HG02571 (cell line): ENCODE measurements around the gene UBE2L5.
"Not testable (repeated sequence)": the region's sequence is repeated elsewhere in the genome, so short reads cannot be mapped to it uniquely, and the experiment has no call there.

Experiments used
- ATAC-seq: cut with Tn5 transposase; IDR thresholded peaks from one replicate; pipeline ENCODE4 v1.9.1; 2021; ENCODE audit warnings: mild to moderate bottlenecking, moderate library complexity; ENCODE audit not compliant: unreplicated experiment

UBE2L5 gene

GRCh38 chr13:30437177-30437576 is 14.9 kb downstream of the UBE2L5 start:
- ATAC-seq: no peak

- no peak for ATAC-seq
These were observed 16.0 kb downstream of the UBE2L5 start for GRCh38 chr13:30438286-30438685.

DNA sequence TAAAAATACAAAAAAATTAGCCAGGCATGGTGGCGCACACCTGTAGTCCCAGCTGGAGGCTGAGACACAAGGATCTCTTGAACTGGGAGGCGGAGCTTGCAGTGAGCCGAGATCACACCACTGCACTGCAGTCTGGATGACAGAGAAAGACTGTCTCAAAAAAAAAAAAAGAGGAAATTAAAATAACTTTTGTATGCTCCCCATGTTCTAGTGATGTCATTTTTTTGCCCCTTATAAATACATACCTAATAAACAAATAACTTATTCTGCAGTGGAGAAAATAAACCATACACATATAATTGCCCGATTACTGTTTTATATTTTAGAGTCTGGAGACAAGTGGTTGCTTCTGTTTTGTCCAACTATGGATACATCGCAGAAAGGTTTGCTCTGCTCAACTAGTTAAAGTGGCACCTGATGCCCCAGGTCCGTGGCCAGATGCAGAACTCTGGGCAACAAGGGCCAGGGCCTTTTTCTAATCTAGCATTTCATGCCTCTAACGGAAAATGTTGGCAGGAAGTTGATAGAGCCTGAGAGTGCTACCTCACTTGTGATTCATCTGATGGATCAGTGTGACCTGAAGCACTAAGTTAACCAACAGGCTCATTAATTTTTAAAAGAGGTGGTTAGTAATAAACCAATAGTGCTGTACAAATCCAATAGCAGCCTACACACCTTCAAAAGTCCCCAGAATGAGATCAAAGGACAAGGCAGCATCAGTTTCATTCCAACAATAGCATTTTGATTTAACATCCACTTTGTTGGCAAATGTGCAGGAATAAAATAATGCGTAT is 18.8 kb downstream of the UBE2L5 start:
- no peak for ATAC-seq

DNA sequence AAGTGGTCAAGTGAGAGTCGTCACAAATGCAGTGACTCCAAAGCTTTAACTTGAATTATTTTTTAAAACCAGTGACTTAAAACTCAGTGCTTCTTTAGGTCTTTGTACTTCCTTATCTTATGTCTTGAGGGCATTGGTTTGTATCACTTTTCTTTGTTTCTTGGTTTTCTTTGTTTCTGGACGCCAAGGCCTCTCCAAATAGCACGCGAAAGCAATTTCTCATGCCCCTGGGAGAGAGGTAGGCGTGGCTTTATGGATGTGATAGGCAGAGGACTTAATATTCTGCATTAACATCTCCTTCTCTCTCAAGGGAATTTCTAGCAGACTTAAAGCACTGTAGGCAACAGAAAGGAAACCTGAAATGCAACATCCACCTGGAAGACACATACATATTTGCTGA is 20.6 kb downstream of the UBE2L5 start:
- ATAC-seq: no peak

DNA sequence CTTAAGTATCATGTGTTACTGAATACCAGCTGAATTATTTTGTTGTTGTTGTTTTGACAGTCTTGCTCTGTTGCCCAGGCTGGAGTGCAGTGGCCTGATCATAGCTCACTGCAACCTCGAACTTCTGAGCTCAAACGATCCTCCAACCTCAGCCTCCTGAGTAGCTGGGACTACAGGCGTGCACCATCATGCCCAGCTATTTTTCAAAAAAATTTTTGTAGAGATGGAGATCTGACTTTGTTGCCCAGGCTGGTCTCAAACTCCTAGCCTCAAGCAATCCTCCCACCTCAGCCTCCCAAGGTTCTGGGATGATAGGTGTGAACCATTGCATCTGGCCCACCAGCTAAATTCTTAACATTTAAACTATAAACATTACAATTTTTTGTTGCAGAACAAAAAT is 21.2 kb downstream of the UBE2L5 start:
- ATAC-seq: not testable (repeated sequence)

DNA sequence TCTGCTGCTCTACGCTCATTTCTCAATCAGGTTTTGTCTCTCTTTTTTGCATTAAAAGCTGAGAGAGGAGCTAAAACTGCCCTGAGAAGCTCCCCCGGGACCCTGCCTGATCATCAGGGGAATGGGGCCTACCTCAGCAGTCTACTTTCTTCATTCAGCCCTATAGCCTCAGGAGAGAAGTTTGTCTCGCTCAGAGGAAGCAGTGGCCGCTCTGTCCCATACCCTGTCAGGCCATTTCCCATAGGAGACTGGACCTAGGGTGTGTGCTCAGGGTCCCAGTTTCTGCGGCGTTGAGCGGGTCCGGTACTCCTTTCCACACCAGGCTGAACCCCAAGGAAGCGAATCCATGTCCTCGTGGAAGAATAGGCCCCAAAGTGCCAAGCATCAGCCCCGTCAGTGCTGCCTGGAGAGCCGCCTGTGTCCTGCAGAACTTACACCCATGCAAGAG is 21.7 kb downstream of the UBE2L5 start:
- ATAC-seq: peak; percentile 32

DNA sequence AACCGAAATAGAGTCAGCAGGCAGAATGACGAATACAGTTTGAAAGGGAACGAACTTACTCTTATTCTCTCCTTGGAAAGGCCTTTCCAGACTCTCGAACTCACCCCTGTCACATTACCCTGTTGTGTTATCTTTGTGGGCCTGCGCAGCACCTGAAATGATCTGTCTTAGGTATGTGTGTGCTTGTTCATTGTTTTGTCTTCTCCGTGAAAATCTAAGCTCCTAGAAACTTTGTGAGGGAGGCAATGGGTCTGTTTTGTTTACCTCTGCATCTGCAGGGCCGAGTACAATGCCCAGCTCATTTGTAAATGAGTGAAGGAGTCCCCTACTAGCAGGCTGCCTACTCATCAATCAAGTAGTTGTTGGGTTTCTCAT is 23.8 kb downstream of the UBE2L5 start:
- peak; percentile 10 for ATAC-seq

DNA sequence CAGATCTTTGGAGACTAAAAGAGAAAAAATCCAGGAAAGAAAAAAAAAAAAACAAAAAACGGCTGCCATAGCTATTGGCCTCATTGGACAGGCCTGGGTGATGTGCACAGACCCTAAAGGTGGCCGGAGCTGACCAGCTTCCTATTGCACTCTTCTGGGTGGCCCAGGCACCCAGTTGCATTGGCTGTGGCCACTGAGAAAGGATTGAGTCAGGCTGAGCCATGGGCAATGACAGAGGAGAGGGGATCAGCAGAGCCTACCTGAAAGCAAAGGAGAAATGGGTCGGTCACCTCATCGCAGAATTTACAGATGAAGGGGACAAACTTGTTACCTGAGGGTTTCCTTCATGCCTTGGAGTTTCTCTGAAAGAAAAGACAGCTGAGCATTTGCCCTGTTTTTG is 26.1 kb downstream of the UBE2L5 start:
- ATAC-seq: no peak

- ATAC-seq: no peak
These were observed 27.8 kb downstream of the UBE2L5 start for GRCh38 chr13:30450066-30450465.

- ATAC-seq: not testable (repeated sequence)
These were observed 29.2 kb downstream of the UBE2L5 start for GRCh38 chr13:30451476-30451875.

GRCh38 chr13:30453727-30454126 is 31.4 kb downstream of the UBE2L5 start:
- no peak for ATAC-seq

DNA sequence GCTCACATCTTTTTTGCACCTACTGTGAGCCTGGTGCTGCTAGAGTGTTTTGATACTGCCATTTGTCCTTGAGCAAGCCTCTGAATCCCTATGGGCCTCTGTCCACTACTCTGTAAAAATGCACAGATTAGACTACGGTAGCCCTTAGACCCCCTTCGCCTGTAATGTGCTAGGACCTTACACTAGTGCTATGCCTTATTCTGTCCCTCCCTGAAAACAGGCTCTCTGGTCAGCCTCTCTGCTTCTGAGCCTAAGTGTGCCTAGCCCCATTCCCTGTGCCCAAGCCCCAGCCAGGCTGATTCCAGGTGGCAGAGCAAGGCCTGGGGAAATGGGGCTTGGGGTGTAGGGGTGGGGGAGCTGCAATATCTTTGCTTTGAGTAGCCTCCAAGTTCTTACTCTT is 32.7 kb downstream of the UBE2L5 start:
- no peak for ATAC-seq

GRCh38 chr13:30456290-30456689 is 34.0 kb downstream of the UBE2L5 start:
- no peak for ATAC-seq

GRCh38 chr13:30457306-30457891 is 35.1 kb downstream of the UBE2L5 start:
- no peak for ATAC-seq

DNA sequence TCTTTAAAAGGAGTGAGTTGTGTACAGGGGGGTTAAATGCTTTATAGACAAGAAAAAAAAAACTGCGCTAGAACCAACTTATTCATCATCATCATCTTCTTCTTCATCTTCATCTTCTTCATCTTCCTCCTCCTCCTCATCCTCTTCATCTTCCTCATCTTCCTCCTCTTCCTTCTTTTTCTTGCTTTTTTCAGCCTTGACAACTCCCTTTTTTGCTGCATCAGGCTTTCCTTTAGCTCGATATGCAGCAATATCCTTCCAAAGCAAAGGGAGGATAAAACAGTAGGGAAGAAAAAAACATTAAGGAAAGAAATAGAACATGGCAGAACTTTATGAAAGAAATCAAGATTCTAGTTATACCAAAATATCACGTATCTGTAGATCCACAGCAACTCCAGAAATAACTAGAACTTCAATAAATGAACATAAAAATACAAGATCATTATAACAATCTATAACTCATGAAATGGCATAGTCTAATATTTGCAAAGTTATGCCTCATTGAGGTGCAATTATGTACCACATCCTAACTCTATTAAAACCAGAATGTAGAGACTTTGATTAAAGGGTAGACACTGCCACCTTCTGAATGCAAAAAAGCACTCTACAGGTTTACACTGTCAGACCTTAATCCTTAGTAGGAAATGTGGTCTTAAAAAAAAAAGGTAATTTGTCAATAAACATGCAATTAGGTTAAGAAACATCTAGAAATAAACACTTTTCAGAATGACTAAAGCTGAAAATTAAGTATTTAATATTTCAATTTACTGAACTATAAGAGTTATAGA is 39.2 kb downstream of the UBE2L5 start:
- not testable (repeated sequence) for ATAC-seq

DNA sequence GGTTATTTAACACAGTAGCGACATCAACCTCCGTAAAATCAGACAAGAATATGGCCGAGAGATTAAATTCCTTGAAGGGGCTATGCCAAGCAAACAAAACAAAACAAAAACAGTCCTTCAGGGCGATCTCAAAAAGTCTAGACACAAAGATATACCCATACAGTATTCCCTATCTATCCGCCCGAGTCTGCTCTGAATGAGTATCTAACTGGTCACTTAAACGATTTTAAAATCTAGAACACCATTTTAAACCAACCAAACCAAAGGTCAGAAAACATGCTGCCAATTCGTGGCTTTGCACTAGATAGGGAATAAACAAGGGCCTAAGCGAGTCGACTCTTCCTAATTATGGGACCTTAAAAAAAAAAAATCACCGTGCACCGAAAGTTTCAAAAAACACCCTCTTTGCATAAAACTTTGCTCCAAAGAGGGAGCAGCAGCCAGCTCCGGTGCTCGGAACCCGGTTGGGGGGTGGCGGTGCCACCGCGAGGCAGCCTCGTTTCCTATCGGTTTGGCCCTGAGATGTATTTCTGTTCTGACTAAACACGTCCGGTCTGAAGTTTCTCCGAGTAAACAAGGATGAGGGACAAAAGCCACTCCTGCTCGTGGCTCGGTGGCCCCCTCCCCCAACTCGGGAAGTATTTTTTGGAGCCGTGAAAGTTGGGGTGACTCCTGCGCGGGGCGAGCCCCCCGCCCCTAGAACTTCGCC is 41.6 kb downstream of the UBE2L5 start:
- peak; percentile 34 for ATAC-seq

DNA sequence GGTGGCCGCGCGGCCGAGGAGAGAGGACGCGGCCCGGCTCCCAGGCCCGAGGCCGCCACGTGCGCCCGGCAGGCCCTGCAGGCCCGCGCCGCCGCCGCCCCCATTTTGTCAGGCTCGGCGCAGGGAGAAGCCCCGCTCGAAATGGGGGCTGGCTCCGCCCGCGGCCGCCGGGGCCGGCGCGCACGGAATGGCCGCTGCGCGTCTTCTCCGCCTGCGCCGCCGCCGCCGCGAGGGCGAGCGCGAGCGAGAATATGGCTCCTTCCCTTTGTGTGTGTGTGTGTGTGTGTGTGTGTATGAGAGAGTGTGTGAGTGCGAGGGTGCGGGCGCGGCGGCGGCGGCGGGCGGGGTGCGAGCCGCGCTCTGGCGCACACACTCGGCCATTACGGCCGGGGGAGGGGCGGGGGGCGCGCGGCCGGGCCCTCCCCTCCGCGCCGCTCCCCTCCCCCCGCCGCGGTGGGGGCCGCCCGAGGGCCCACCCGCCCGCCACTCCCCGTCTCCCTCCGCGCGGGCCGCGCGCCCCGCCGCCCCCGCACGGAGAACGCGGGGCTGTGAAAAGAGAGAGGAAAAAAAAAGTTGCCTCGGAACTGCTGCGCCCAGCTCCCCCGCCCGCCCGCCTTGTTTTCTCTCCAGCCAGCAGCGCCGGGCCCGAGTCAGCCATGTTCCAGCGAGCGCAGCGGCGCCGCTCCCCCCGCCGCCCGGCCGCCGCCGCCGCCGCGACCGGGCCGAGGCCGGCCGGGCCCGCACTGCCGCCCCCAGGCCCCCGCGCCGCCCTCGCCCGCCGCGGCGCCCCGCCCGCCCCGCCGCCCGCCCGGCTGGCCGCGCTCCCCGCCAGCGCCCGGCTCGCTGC is 42.4 kb downstream of the UBE2L5 start:
- ATAC-seq: peak; percentile 25

- no peak for ATAC-seq
These were observed 43.0 kb downstream of the UBE2L5 start for GRCh38 chr13:30465343-30465592.

- peak; percentile 86 for ATAC-seq
These were observed 43.5 kb downstream of the UBE2L5 start, which contains the start of gene HMGB1 for GRCh38 chr13:30465593-30466357. Gene HMGB1 (minus strand): TSS chr13:30465936. CDS start chr13:30463680, 2,256 bp downstream.

DNA sequence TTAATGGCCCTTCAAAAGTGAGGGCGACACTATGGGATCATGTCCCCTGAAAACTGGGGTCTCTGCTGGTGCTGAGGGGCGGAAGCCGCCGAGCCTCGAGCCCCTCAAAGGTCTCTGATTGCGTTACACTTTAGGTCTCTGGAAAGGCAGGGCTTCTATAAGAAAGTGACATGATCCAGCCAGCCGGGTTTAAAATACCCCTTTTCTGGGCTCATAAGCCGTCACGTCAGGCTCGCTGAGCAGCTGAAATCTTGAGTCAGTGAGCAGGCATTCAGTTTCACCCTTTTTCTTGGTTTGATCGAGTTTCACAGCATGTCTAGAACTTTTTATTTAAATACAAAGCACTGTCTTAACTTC is 44.0 kb downstream of the UBE2L5 start:
- ATAC-seq: no peak
